NK-92 treated with Interleukin-12 subunit alpha and Interleukin-12 subunit beta, amount 100 ng/mL, for 24 hours (cell line): ENCODE results near the gene CREBRF.
"Not testable (repeated sequence)": the region's sequence is repeated elsewhere in the genome, so short reads cannot be mapped to it uniquely, and the experiment has no call there.

Experiments
- DNase-seq: peaks from one replicate; lab custom pipeline; 2025; lab: John Stamatoyannopoulos, UW

The CREBRF gene

DNA sequence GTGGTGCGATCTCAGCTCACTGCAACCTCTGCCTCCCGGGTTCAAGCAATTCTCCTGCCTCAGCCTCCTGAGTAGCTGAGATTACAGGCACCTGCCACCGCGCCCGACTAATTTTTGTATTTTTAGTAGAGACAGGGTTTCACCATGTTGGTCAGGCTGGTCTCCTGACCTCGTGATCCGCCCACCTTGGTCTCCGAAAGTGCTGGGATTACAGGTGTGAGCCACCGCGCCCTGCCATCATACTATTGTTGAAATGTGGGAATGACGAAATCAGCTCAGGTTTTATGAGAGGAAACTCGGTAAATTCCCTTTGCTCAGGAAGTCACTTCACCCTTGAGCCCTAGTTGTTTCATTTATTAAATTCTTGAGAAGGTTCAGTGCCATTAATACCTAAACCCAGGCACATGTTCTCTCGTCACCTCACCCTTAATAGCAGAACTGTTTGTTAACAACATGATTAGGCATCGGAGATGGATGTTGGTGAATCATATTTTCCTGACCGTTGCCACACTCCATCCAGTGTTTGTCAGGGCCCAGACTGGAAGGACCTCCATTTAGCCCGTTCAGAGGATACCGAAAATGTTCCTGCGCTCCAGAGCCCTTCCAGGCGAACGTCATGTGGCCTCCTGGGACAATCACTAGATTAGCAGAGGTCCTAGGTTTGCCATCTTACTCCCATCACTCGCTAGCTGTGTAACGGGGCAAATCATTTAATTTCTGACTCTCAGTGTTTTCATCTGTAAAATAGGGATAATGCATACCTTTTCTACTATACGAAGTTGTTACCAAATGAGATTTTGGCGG lies 20.0 kb upstream of the CREBRF start:
- no peak for DNase-seq

DNA sequence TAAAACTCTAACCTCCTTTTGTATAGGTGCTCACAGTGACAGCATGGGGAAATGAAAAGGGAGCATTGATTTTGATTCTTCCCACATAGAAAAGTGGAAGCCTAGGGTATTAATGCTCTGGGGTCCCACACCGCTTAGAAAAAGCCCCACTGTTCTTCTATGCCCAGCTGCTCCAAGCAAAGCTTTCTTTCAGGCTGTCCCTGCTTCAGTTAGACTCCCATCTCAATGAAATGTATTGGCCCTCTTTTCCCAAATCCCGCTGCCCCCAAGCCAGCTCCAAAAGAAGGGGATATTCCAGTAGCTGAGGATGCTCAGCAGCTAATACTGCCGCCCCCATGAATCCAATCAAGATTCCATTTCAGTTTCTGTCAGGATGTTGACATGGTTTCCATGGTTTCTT lies 17.0 kb upstream of the CREBRF start:
- no peak for DNase-seq

- no peak for DNase-seq
Measured at GRCh38 chr5:173039964-173040363, 16.2 kb upstream of the CREBRF start.

GRCh38 chr5:173041881-173042762 lies 14.0 kb upstream of the CREBRF start:
- no peak for DNase-seq

- DNase-seq, result no peak
Measured at GRCh38 chr5:173042763-173043107, 13.4 kb upstream of the CREBRF start.

- DNase-seq, result no peak
Measured at GRCh38 chr5:173045474-173045873, 10.7 kb upstream of the CREBRF start.

- DNase-seq, result not testable (repeated sequence)
Measured at GRCh38 chr5:173047096-173047837, 8.9 kb upstream of the CREBRF start.

- DNase-seq, result no peak
Measured at GRCh38 chr5:173047838-173048105, 8.4 kb upstream of the CREBRF start.

DNA sequence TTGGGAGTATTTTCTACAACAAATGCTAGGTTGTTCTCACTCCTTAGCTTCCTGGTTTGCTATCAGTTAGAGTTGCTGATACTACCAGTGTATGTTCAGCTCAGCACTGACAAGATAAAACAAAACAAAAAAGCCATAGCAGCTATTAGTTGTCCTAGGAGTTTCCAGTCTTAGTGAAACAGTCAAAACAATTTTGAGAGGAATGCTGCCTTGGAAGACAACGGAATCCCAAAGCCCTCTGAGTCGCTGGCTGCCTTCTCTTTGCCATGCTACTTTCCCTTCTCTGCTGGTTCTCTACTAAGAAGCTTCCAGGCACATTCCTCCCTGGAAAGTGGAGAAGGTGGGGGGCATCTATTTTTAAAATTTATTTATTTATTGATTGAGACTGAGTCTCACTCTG lies 5.4 kb upstream of the CREBRF start:
- no peak for DNase-seq

- DNase-seq, result no peak
Measured at GRCh38 chr5:173051746-173052145, 4.4 kb upstream of the CREBRF start.

DNA sequence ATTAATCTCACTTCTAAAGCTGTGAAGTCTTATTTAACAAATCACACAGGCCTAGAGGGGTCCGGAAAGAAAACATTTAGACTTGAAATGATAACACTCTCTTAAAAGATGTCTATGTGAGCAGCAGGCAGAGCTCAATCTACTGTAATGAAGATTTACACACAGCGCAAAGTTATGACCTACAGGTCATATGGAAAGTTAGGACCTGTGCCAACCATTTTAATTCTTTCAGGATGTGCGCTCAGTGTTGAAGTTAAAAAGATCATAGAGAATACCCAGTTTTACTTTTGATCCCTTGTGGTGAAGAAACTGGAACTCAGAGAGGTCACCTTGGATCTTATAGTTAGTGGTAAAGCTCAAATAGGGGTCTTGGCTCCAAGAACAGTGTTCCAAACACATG lies 3.1 kb upstream of the CREBRF start:
- DNase-seq, result no peak

- DNase-seq, result no peak
Measured at GRCh38 chr5:173055042-173055721, 970 bp upstream of the CREBRF start.

DNA sequence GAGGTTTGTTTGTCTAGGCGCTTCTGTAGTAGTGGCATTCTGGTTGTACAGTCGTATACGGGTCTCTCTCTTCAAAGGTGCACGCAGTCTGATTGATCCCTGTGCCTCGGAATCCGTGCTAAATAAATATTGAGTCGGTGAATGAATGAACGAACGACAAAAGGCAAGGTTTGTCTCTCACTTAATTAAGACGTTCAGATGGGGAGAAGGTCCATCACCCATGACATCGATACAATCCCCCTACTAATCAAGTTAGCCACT lies 500 bp upstream of the CREBRF start:
- DNase-seq, result no peak

GRCh38 chr5:173056783-173057061 lies 570 bp downstream of the CREBRF start:
- peak; percentile 86 for DNase-seq

DNA sequence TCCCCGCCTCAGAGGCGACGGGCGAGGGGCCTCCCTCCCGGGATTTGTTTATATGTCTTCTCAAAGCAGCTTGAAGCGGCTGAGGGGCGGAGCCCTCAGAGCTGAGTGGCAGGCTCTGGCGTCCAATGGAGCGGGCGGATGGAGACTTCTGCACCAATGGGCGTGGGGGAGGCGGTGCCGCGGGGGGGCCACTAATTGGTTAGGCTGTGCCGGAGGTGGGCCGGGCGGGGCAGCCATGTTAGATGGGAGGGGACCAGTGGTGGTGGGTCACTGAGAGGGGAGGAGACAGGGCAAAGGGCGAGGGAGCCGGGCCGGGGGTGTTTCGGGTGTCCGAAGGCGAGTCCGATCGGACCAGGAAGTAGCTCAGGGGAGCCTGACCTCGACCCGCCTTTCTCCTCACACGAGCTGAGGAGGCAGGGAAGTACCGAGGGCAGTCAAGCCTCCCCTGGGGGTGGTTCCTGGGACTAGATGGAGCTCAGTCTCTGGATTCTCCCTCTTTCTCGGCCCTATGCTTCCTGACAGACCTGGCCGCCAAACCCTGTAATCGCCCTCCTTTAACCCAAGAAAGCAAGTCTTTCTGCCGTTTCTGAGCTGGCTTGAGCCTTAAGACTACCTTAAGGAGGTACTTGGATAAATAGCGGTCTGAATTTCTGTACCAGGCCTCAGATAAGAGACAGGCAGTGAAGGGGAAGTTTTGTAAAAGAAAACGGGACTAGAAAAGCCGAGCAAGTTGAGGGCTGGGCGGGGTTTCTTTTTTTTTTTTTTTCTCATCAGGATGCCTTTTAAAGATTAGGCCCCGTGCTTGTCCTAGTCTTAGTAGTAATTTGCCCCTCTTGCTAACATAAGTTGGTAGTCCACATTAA lies 1.1 kb downstream of the CREBRF start:
- peak; percentile 96 for DNase-seq

DNA sequence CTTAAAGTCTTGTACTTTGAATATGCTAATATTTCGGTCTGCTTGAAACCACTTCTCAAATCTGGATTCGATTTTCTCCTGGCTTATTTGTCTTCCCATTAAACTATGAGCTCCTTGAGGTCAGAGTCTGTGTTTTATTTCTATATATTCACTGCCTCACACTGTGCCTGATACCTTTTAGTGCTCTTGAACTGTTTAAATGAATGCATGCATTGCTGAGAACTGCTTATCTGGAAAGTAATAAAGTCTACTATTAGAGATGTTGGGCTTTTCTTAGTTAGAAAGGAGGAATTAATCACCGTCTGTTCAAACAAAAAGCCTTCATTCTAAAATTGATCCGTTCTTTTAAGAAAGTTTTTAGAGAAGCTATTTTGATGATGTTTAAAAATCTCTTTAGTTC lies 6.0 kb downstream of the CREBRF start:
- no peak for DNase-seq

DNA sequence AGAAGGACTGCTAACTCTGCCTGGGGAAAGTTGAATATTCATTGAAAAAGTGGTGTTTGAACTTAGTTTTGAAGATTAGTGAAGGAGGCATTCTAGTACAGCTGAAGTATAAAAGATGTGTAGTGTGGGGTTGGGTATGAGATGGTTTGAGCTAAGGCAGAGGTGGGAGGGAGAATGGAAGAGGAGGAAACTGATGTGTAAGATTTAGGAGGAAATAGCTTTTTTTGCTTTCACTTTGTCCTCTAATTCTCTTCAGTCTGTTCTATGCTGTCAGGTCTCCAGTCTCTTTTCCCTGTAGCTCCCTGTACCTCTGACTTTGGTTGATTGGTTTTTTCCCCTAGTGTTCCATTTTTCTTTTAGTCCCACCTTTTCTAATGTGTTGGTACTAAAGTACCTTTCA lies 9.0 kb downstream of the CREBRF start:
- no peak for DNase-seq

DNA sequence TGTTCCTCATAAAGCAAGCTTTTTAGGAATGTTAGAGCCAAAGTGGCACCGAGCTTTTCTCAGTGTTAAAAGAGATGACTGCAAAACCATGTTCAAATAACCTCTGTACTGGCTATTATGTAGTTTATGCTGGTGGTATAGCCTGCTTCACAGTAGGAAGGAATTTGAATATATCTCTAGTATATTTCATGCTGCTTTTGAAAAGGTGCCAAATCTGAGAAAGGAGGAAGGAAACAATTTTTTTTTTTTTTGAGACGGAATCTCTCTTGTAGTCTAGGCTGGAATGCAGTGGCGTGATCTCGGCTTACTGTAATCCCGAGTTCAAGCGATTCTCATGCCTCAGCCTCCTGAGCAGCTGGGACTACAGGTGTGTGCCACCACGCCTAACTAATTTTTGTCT lies 13.5 kb downstream of the CREBRF start:
- DNase-seq, result no peak

DNA sequence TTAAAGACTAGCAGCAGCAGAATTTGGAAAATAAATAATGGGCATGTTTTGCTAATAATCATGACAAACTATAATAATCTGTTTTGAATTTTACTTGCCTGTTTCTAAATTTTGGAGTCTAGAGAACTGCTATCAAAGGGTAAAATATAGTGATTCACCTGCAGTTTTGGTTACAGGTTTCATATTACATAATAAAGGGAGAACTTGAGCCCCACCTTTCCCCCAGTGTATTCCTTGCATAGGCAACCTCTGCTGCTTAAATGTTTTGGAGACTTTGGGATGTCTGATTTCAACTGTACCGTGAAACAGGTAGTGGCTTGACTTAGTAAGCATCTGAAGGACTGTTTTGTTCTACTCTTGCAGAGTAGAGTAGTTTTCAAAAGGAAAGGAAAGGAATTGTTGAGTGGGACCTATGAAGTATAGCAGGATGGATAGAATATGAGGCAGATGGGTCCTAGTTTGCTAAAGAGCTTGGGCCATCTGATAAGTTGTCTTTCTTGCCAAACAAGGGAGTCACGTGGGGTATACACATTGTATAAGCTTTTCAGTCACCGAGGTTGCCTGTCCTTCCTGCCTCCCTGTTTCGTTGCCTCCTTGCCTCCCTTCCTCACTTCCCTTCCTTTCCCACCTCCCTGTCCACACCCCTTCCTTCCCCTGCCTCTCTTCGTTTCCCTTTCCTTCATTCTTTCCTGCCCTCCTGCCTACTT lies 19.1 kb downstream of the CREBRF start:
- DNase-seq, result no peak

DNA sequence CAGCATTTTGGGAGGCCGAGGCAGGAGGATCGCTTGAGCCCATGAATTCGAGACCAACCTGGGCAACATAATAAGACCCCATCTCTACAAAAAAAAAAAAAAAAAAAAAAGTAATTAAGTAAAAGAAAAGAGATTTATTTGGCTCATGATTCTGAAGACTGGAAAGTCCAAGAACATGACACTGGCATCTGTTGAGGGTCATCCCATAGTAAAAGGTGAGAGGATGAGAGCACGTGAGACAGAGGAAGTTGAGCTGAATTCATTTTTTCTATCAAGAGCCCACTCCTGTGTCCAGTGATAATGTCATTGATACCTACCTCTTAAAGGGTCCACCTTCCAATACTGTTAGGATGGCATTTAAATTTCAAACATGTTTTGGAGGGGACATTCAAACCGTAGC lies 19.8 kb downstream of the CREBRF start:
- DNase-seq, result no peak

GRCh38 chr5:173076471-173076870 lies 20.3 kb downstream of the CREBRF start:
- not testable (repeated sequence) for DNase-seq
